GM12878 (cell line): ENCODE data around the gene SPTAN1. TPM values are rescaled to one million over a fixed set of nuclear protein-coding genes. Genes with fewer than 3 reads are reported as not detected.

Experiments used
- EED ChIP-seq: sonication (generic); IDR thresholded peaks from 2 replicates; pipeline ENCODE4 v1.6.1; 2016; ENCODE audit warnings: antibody characterized with exemption, low read depth
- JUNB ChIP-seq: IDR thresholded peaks from 2 replicates; pipeline ENCODE4 v1.6.1; 2016; ENCODE audit warnings: antibody characterized with exemption, mild to moderate bottlenecking
- PAX8 ChIP-seq: fragments of 450-650 bp; IDR thresholded peaks from 2 replicates; pipeline ENCODE4 v1.6.1; 2017; ENCODE audit warnings: mild to moderate bottlenecking, moderate library complexity
- SIN3A ChIP-seq: IDR thresholded peaks from 2 replicates; pipeline ENCODE4 v1.6.1; 2012; ENCODE audit warnings: low read depth, low read length, improper control_type of control experiment
- SIX5 ChIP-seq: IDR thresholded peaks from 2 replicates; pipeline ENCODE4 v1.6.1; 2011; ENCODE audit warnings: mild to moderate bottlenecking, low read depth, low read length, moderate library complexity; ENCODE audit not compliant: severe bottlenecking
- SPI1 ChIP-seq: IDR thresholded peaks from 2 replicates; pipeline ENCODE4 v1.6.1; 2011; ENCODE audit warnings: low read depth, mild to moderate bottlenecking, low read length, moderate library complexity, borderline replicate concordance; ENCODE audit not compliant: insufficient read depth
- SUPT20H ChIP-seq: IDR thresholded peaks from 2 replicates; pipeline ENCODE4 v1.6.1; 2011; ENCODE audit warnings: low read depth, mild to moderate bottlenecking, low read length, moderate library complexity, borderline replicate concordance; ENCODE audit not compliant: control insufficient read depth
- TCF3 ChIP-seq: IDR thresholded peaks from 2 replicates; pipeline ENCODE4 v1.6.1; 2012; ENCODE audit warnings: low read depth, mild to moderate bottlenecking, low read length, borderline replicate concordance; ENCODE audit not compliant: insufficient read depth
- TCF7 ChIP-seq: IDR thresholded peaks from 2 replicates; pipeline ENCODE4 v1.6.1; 2014; ENCODE audit warnings: antibody characterized with exemption, borderline replicate concordance
- WRNIP1 ChIP-seq: IDR thresholded peaks from 2 replicates; pipeline ENCODE4 v1.6.1; 2011; ENCODE audit warnings: low read depth, low read length, improper control_type of control experiment, borderline replicate concordance
- ZNF207 ChIP-seq: fragments of 450-650 bp; IDR thresholded peaks from 2 replicates; pipeline ENCODE4 v1.6.1; 2014; ENCODE audit warnings: antibody characterized with exemption, mild to moderate bottlenecking, borderline replicate concordance
- ZZZ3 ChIP-seq: IDR thresholded peaks from 2 replicates; pipeline ENCODE4 v1.6.1; 2011; ENCODE audit warnings: low read depth; ENCODE audit not compliant: control insufficient read depth, insufficient read length
- polyA plus RNA-seq, 11 experiments: library from polyadenylated mRNA; depleted of rRNA in 4 of 11; unstranded in 6 of 11; stranded (reverse) in 5 of 11; fragments of >200 nt; fragmentation: Nextera tagmentation in 4 of 11; fragmentation: Illumina TruSeq in 1 of 11; extraction: Ambion mirVana in 4 of 11; extraction: Trizol in 1 of 11; gene quantifications; 1 replicate in 1 of 11; 2 replicates in 10 of 11; pipeline versions ENCODE4 v1.2.1 to v1.2.3, GENCODE V29; 2011 to 2016; ENCODE audit warnings: inconsistent platforms in 2 of 11, missing spikeins in 2 of 11, low read depth in 1 of 11
- total RNA-seq, 4 experiments: library from RNA; depleted of rRNA in 3 of 4; stranded (reverse); fragments of >200 nt in 3 of 4; fragmentation: Illumina TruSeq in 1 of 4; extraction: Trizol in 1 of 4; gene quantifications; 2 replicates each; pipeline versions ENCODE4 v1.2.1 to v1.2.3, GENCODE V29; 2013 to 2021
- TF ChIP-seq, protein P1 (sequence below): fragments of 450-650 bp; formaldehyde crosslinking; IDR thresholded peaks from 2 replicates; pipeline ENCODE4 v1.4.0; 2022; ENCODE audit warnings: mild to moderate bottlenecking, moderate library complexity
- TF ChIP-seq, protein P2 (sequence below): fragments of 450-650 bp; IDR thresholded peaks from 2 replicates; pipeline ENCODE4 v1.6.1; 2017; ENCODE audit warnings: mild to moderate bottlenecking, low read depth, inconsistent platforms; ENCODE audit not compliant: poor library complexity, severe bottlenecking
- TF ChIP-seq, protein P3 (sequence below): IDR thresholded peaks from 2 replicates; pipeline ENCODE4 v1.6.1; 2011; ENCODE audit warnings: borderline replicate concordance, low read depth, mild to moderate bottlenecking, moderate library complexity, mixed read lengths, low read length; ENCODE audit not compliant: insufficient read depth; ENCODE audit errors: extremely low read length
- TF ChIP-seq, protein P4 (sequence below): IDR thresholded peaks from 2 replicates; pipeline ENCODE4 v1.6.1; 2012; ENCODE audit warnings: low read depth, low read length, improper control_type of control experiment
- TF ChIP-seq, protein P5 (sequence below): fragments of 450-650 bp; IDR thresholded peaks from 2 replicates; pipeline ENCODE4 v1.6.1; 2016; ENCODE audit warnings: mild to moderate bottlenecking, moderate library complexity, borderline replicate concordance

Gene SPTAN1
- total and polyA plus RNA-seq, 10 of the 15 experiments (the other 5 are each of a cell fraction or from before 2014, with no cell fraction given), result 18.7 to 156 (median 73.6) TPM

DNA sequence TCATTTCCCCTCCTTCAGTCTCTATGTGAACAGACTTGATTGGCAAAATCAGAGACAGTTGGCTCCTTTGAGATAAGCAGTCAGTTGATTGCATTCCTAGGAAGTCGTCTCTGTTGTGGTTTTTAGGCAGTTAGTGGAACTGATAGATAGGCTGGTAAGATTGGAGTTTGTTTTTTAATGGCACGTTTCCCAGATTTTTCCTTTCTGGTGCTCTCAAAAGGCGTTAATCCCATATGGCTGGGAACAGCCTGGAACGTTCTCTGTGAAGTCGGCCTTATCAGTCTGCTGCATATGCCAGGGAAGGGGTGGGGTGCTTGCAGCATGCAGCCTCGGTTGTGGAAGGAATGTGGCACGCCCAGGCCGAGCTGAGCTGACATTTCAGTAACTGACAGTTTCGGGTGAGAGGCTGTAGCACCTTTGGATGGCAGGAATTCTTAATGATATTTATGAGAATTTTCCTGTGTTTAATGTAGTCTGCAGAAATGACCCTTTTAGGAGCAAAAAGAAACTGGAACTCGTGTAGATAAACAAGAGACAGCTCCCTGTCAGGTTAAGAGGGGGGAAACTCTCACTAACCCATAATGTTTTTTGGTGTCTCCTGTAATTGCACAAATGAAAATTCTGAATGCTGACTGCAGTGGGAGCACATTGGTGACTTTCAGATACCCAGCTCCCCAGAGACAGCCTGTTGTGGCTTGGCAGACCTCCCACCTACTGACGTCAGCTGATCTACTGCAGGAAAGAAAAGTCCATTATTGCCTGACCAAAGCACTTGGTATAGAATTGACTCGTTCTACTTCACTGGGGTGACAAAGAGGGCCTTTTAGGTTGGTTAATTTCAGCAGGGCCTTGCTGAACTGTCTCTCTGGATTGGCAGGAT lies 6.3 kb downstream of the SPTAN1 start (continued):
- TF ChIP-seq, protein P1, sequence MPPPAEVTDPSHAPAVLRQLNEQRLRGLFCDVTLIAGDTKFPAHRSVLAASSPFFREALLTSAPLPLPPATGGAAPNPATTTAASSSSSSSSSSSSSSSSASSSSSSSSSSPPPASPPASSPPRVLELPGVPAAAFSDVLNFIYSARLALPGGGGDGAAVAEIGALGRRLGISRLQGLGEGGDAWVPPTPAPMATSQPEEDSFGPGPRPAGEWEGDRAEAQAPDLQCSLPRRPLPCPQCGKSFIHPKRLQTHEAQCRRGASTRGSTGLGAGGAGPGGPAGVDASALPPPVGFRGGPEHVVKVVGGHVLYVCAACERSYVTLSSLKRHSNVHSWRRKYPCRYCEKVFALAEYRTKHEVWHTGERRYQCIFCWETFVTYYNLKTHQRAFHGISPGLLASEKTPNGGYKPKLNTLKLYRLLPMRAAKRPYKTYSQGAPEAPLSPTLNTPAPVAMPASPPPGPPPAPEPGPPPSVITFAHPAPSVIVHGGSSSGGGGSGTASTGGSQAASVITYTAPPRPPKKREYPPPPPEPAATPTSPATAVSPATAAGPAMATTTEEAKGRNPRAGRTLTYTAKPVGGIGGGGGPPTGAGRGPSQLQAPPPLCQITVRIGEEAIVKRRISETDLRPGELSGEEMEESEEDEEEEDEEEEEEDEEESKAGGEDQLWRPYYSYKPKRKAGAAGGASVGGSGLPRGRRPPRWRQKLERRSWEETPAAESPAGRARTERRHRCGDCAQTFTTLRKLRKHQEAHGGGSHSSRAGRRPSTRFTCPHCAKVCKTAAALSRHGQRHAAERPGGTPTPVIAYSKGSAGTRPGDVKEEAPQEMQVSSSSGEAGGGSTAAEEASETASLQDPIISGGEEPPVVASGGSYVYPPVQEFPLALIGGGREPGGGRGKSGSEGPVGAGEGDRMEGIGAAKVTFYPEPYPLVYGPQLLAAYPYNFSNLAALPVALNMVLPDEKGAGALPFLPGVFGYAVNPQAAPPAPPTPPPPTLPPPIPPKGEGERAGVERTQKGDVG (CRISPR knock-in tag), result no peak
- TF ChIP-seq EED, result peak; percentile 27; the same call in 1 of the 2 replicates
- TF ChIP-seq, protein P2, sequence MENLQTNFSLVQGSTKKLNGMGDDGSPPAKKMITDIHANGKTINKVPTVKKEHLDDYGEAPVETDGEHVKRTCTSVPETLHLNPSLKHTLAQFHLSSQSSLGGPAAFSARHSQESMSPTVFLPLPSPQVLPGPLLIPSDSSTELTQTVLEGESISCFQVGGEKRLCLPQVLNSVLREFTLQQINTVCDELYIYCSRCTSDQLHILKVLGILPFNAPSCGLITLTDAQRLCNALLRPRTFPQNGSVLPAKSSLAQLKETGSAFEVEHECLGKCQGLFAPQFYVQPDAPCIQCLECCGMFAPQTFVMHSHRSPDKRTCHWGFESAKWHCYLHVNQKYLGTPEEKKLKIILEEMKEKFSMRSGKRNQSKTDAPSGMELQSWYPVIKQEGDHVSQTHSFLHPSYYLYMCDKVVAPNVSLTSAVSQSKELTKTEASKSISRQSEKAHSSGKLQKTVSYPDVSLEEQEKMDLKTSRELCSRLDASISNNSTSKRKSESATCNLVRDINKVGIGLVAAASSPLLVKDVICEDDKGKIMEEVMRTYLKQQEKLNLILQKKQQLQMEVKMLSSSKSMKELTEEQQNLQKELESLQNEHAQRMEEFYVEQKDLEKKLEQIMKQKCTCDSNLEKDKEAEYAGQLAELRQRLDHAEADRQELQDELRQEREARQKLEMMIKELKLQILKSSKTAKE, result peak; percentile 73
- no peak; the same call in 1 of the 2 replicates for TF ChIP-seq TCF7
- peak; percentile 79 for TF ChIP-seq JUNB
- TF ChIP-seq ZNF207, result no peak
- no peak for TF ChIP-seq WRNIP1
- TF ChIP-seq, protein P3, sequence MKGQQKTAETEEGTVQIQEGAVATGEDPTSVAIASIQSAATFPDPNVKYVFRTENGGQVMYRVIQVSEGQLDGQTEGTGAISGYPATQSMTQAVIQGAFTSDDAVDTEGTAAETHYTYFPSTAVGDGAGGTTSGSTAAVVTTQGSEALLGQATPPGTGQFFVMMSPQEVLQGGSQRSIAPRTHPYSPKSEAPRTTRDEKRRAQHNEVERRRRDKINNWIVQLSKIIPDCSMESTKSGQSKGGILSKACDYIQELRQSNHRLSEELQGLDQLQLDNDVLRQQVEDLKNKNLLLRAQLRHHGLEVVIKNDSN, result no peak
- TF ChIP-seq ZZZ3, result no peak
- TF ChIP-seq SIN3A, result peak; percentile 46; the same call in 1 of the 2 replicates
- TF ChIP-seq, protein P4, sequence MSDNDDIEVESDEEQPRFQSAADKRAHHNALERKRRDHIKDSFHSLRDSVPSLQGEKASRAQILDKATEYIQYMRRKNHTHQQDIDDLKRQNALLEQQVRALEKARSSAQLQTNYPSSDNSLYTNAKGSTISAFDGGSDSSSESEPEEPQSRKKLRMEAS, result no peak
- no peak for TF ChIP-seq SPI1
- TF ChIP-seq PAX8, result no peak
- TF ChIP-seq SUPT20H, result no peak
- TF ChIP-seq, protein P5, sequence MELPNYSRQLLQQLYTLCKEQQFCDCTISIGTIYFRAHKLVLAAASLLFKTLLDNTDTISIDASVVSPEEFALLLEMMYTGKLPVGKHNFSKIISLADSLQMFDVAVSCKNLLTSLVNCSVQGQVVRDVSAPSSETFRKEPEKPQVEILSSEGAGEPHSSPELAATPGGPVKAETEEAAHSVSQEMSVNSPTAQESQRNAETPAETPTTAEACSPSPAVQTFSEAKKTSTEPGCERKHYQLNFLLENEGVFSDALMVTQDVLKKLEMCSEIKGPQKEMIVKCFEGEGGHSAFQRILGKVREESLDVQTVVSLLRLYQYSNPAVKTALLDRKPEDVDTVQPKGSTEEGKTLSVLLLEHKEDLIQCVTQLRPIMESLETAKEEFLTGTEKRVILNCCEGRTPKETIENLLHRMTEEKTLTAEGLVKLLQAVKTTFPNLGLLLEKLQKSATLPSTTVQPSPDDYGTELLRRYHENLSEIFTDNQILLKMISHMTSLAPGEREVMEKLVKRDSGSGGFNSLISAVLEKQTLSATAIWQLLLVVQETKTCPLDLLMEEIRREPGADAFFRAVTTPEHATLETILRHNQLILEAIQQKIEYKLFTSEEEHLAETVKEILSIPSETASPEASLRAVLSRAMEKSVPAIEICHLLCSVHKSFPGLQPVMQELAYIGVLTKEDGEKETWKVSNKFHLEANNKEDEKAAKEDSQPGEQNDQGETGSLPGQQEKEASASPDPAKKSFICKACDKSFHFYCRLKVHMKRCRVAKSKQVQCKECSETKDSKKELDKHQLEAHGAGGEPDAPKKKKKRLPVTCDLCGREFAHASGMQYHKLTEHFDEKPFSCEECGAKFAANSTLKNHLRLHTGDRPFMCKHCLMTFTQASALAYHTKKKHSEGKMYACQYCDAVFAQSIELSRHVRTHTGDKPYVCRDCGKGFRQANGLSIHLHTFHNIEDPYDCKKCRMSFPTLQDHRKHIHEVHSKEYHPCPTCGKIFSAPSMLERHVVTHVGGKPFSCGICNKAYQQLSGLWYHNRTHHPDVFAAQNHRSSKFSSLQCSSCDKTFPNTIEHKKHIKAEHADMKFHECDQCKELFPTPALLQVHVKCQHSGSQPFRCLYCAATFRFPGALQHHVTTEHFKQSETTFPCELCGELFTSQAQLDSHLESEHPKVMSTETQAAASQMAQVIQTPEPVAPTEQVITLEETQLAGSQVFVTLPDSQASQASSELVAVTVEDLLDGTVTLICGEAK, result no peak
- TF ChIP-seq TCF3, result no peak
- TF ChIP-seq SIX5, result no peak
